NK-92 (cell line): Measurements from ENCODE around the gene AGPS.

Source experiments
- DNase-seq: peaks from one replicate; lab custom pipeline; 2025; ENCODE audit not compliant: unreplicated experiment; lab: John Stamatoyannopoulos, UW

AGPS gene

GRCh38 chr2:177584030-177584692 is 191.6 kb downstream of the AGPS start:
- DNase-seq, result no peak

- no peak for DNase-seq
Observed at GRCh38 chr2:177585234-177585863, 192.8 kb downstream of the AGPS start.

GRCh38 chr2:177586154-177586553 is 193.6 kb downstream of the AGPS start:
- no peak for DNase-seq

GRCh38 chr2:177587371-177587770 is 194.8 kb downstream of the AGPS start:
- no peak for DNase-seq

- DNase-seq, result no peak
Observed at GRCh38 chr2:177588671-177589070, 196.1 kb downstream of the AGPS start.

- no peak for DNase-seq
Observed at GRCh38 chr2:177589186-177589585, 196.6 kb downstream of the AGPS start.

GRCh38 chr2:177592397-177592796 is 199.8 kb downstream of the AGPS start:
- DNase-seq, result no peak

- DNase-seq, result no peak
Observed at GRCh38 chr2:177592945-177593344, 200.4 kb downstream of the AGPS start.

- no peak for DNase-seq
Observed at GRCh38 chr2:177593402-177593801, 200.8 kb downstream of the AGPS start.
